Common myeloid progenitor, CD34-positive (primary cell): ENCODE results near the gene PRKCE.

Experiments used
- CTCF ChIA-PET: fragments of 350-600 bp; sonication (Branson Sonifier 250); formaldehyde crosslinking; loops from one replicate; lab custom pipeline; 2021; ENCODE audit warnings: antibody characterized with exemption; lab: Charles Lee
- POLR2A ChIA-PET: fragments of 350-600 bp; sonication (Branson Sonifier 250); formaldehyde crosslinking; loops from one replicate; lab custom pipeline; 2021; ENCODE audit warnings: antibody characterized with exemption; lab: Charles Lee
- DNase-seq, 3 donors: peaks; one replicate each; pipeline versions ENCODE4 v3.0.0 to v3.0.0-alpha.2; 2013
- H3K27ac ChIP-seq, 2 experiments: 1 replicate in 1 of 2; 2 replicates in 1 of 2; pipeline ENCODE4 v1.7.0; 2013; ENCODE audit warnings: inconsistent platforms in 2 of 2, low read length in 2 of 2, mild to moderate bottlenecking in 2 of 2, low read depth in 1 of 2, moderate library complexity in 1 of 2; ENCODE audit not compliant: severe bottlenecking in 2 of 2, insufficient read depth in 1 of 2, poor library complexity in 1 of 2
- H3K27me3 ChIP-seq, 5 experiments: replicated peaks in 2 of 5; 1 replicate in 3 of 5; 2 replicates in 2 of 5; pipeline versions ENCODE4 v1.6.1 to v1.7.0; 2013; ENCODE audit warnings: low read length in 4 of 5, mild to moderate bottlenecking in 2 of 5, moderate library complexity in 2 of 5, inconsistent platforms in 1 of 5; ENCODE audit not compliant: insufficient read depth in 5 of 5, control insufficient read depth in 4 of 5
- H3K36me3 ChIP-seq, 4 experiments: 1 replicate in 2 of 4; 2 replicates in 2 of 4; pipeline versions ENCODE4 v1.6.1 to v1.7.0; 2013; ENCODE audit warnings: low read length in 3 of 4, control low read depth in 1 of 4, mild to moderate bottlenecking in 1 of 4; ENCODE audit not compliant: control insufficient read depth in 4 of 4, insufficient read depth in 4 of 4
- H3K4me1 ChIP-seq, 4 experiments: 1 replicate in 3 of 4; 2 replicates in 1 of 4; pipeline versions ENCODE4 v1.6.1 to v1.7.1; 2013; ENCODE audit warnings: low read length in 3 of 4, mild to moderate bottlenecking in 3 of 4, control low read depth in 1 of 4, inconsistent platforms in 1 of 4, moderate library complexity in 1 of 4; ENCODE audit not compliant: control insufficient read depth in 4 of 4, insufficient read depth in 4 of 4; ENCODE audit errors: control extremely low read depth in 1 of 4
- H3K4me3 ChIP-seq, 7 experiments: 1 replicate in 4 of 7; 2 replicates in 3 of 7; pipeline versions ENCODE4 v1.5.1 to v1.7.0; 2013; ENCODE audit warnings: mild to moderate bottlenecking in 7 of 7, low read length in 6 of 7, moderate library complexity in 6 of 7, inconsistent platforms in 2 of 7, low read depth in 2 of 7, control low read depth in 1 of 7; ENCODE audit not compliant: insufficient read depth in 4 of 7, control insufficient read depth in 1 of 7; ENCODE audit errors: extremely low read depth in 1 of 7
- H3K9me3 ChIP-seq, 5 experiments: 1 replicate in 4 of 5; 2 replicates in 1 of 5; pipeline versions ENCODE4 v1.6.1 to v1.7.1; 2013; ENCODE audit warnings: low read length in 4 of 5, mild to moderate bottlenecking in 2 of 5, inconsistent platforms in 1 of 5, low read depth in 1 of 5, moderate library complexity in 1 of 5; ENCODE audit not compliant: control insufficient read depth in 4 of 5, insufficient read depth in 2 of 5; ENCODE audit errors: control extremely low read depth in 1 of 5
- WGBS: methylation state at CpG from one replicate; pipeline ENCODE4 v1.1.5; 2013; ENCODE audit not compliant: insufficient coverage; 5-methylcytosine and 5-hydroxymethylcytosine counted together

PRKCE gene

DNA sequence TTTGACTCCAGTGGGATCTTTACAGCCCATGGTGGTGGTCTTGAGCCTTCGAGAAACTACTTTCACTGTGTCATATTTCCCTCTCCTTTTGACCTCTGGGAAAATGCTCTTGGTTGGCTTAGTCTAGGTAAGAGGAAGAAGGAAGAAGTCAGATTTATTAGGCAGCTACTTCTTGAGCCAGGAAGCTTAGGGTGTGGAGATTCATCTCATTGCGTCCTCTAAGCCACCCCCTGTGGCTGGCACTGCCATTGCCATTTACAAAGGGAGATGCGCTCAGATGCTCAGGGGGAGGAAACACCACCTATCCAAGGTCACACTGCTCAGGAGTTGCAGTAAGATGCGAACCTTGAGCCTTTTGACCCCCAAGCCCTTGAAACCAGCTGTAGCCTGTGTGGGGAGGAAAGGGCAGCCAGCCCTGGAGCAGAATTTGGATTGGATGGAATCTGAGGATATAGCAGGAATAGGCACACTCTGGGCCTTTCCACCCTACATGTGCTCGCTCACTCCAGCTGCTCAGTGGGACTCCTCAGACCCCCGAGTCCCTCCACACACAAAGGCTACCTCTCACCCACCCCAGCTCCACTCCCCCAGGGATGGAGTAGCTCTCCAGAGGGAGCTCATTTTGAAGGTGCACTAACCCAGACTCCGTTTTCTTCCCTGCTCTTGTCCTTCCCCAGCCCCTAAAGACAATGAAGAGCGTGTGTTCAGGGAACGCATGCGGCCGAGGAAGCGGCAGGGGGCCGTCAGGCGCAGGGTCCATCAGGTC lies 324.5 kb downstream of the PRKCE start:
- no peak overlapping the region for H3K4me3 ChIP-seq
- WGBS: over 99% methylated on average over 13 of the region's 14 CpGs
- ChIA-PET POLR2A (no interaction called here), CTCF (interaction anchor here (1.7 kb wide), 1 partner anchor 14 kb away, joined by 6 read pairs; no protein-coding TSS in a partner anchor)
- H3K27ac ChIP-seq: no peak overlapping the region
- peaks cover 0 to 12% (median 2%) of the 10 kb centered on the region in 4 experiments for H3K36me3 ChIP-seq
- H3K9me3 ChIP-seq: no peaks in the 10 kb centered on the region
- DNase-seq: no peak
- peaks cover 0 to 17% (median 7%) of the 10 kb centered on the region in 4 experiments for H3K4me1 ChIP-seq
- no peaks in the 10 kb centered on the region for H3K27me3 ChIP-seq

DNA sequence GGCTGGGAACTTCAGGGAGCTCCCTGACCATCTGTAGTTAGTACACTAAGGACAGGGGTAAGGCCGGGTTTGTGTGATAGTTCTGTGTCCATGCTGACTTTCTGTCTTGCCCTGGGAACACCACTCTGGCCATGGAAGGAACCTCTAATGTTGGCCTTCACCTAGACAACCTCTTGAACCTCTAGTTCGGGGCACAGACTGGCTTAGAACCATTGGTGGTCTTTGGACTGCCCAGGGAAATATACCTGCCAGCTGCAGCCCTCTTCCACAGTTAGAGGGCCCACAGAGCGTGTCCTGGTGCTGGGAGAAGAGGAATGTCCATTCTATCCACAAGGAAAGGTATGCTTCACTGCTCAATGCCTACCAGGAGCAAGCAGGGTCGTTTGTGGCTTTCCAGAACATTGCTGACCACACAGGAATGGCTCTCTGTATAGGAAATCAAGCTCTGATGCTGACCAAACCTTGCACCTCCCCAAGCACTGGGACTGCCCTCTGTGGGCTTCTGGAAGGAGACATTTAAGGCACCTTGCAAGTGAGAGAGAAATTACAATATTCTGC lies 326.9 kb downstream of the PRKCE start:
- no peak overlapping the region for H3K4me3 ChIP-seq
- POLR2A ChIA-PET: no interaction called here
- no peaks in the 10 kb centered on the region for H3K9me3 ChIP-seq
- DNase-seq: no peak
- no peaks in the 10 kb centered on the region for H3K27me3 ChIP-seq
- CTCF ChIA-PET: interaction anchor here (1.7 kb wide), 1 partner anchor 10 kb away, joined by 4 read pairs; no protein-coding TSS in a partner anchor
- WGBS: 97% methylated on average over 4 of the region's 4 CpGs
- H3K36me3 ChIP-seq: peaks cover 0 to 25% (median 4%) of the 10 kb centered on the region in 4 experiments
- H3K27ac ChIP-seq: no peak overlapping the region
- peaks cover 0 to 14% (median 6%) of the 10 kb centered on the region in 4 experiments for H3K4me1 ChIP-seq

DNA sequence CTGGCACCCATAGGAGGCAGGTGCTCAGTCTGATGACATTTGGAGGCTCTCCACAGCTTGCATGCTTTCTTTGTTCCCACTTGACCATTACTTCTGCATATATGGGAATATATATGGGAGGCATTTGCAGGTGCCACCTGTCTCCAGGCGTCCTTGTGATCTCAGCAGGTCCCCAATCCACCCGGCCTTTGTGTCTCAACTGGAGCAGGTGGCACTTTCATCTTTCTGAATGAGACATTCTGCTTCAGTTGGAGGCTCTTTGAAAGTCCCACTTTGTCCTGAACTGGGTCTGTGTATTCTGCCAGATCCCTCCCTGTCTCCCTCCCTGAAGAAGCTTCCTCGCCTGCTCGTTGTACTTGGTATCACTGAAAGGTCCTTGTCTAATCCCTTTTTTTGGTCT lies 327.6 kb downstream of the PRKCE start:
- no peak overlapping the region for H3K4me3 ChIP-seq
- WGBS: 97% methylated on average over 2 of the region's 4 CpGs
- POLR2A ChIA-PET: no interaction called here
- no peaks in the 10 kb centered on the region for H3K27me3 ChIP-seq
- H3K27ac ChIP-seq: no peak overlapping the region
- H3K36me3 ChIP-seq: peaks cover 0 to 26% (median 4%) of the 10 kb centered on the region in 4 experiments
- CTCF ChIA-PET: interaction anchor here (1.5 to 1.7 kb wide), 2 partner anchors 9 to 11 kb away, joined by 3 to 4 read pairs; no protein-coding TSS in a partner anchor
- peaks cover 0 to 14% (median 6%) of the 10 kb centered on the region in 4 experiments for H3K4me1 ChIP-seq
- no peak for DNase-seq
- no peaks in the 10 kb centered on the region for H3K9me3 ChIP-seq

DNA sequence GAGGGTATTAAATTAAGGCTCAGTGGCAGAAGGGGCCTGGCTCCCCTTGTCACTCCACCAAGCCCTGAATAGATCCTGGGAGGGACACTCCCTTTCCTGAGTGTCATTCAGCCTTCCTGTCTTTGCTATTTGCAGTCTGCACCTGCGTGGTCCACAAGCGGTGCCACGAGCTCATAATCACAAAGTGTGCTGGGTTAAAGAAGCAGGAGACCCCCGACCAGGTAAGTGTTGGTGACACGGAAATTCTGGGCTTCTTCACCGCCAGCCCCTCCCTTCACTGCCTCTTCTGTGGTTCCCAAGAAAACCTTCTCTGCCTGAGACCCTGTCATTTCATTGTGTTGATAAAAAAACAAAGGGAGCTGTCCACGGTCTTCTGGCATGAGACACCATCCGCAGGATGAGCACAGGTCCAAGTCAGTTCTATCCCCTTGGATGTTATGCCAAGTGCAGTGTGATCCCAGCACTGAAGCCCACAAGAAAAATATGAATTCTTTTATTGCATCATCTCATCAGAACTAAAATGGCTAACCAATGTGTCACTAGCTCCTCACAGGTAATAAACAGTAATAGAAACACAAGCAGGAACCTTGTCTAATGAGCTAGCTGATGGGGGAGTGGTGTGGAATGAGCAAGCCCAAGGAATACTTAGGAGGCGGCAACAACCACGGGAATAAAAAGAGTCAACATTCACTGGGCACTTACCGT lies 328.8 kb downstream of the PRKCE start:
- CTCF ChIA-PET: interaction anchor here (1.2 to 1.5 kb wide), 3 partner anchors 9 to 13 kb away, joined by 3 read pairs; no protein-coding TSS in a partner anchor
- Histone ChIP-seq H3K27me3 (no peaks in the 10 kb centered on the region), H3K4me3 (no peak overlapping the region), H3K27ac (no peak overlapping the region), H3K36me3 (peaks cover 0 to 26% (median 3%) of the 10 kb centered on the region in 4 experiments), H3K9me3 (no peaks in the 10 kb centered on the region), H3K4me1 (peaks cover 0 to 21% (median 12%) of the 10 kb centered on the region in 4 experiments)
- no peak for DNase-seq
- WGBS: 79% methylated on average over 8 of the region's 11 CpGs
- POLR2A ChIA-PET: no interaction called here

DNA sequence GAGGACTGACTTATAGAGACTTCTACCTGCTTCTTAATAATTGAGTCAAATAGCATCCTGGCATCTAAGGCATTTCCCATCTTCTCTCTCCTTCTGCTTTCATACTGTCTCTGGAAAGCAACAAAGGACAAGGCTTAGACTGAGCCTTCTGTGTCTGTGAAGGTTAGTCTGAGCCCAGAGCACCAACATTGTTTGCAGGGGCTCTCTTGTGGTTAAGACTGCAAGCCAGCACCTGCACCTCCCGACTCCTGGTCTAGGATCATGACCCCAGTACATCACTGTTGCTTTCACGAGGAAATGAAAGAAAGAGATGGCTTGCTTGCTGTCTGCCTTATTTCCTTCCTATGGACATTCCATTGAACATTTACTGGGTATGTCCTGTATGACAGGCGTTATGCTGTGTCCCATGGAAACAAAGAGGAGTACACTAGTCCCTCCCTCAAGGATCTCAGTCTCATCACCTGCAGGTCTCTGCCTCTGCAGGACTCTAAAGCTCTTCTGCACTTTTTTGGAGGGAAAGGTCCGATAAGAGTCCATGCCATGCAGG lies 330.0 kb downstream of the PRKCE start:
- Histone ChIP-seq H3K27ac (no peak overlapping the region), H3K4me1 (peaks cover 0 to 27% (median 16%) of the 10 kb centered on the region in 4 experiments), H3K4me3 (no peak overlapping the region), H3K9me3 (no peaks in the 10 kb centered on the region), H3K27me3 (no peaks in the 10 kb centered on the region), H3K36me3 (peaks cover 0 to 26% (median 3%) of the 10 kb centered on the region in 4 experiments)
- 96% methylated on average over 4 of the region's 4 CpGs for WGBS
- ChIA-PET CTCF (no interaction called here), POLR2A (no interaction called here)
- no peak for DNase-seq

DNA sequence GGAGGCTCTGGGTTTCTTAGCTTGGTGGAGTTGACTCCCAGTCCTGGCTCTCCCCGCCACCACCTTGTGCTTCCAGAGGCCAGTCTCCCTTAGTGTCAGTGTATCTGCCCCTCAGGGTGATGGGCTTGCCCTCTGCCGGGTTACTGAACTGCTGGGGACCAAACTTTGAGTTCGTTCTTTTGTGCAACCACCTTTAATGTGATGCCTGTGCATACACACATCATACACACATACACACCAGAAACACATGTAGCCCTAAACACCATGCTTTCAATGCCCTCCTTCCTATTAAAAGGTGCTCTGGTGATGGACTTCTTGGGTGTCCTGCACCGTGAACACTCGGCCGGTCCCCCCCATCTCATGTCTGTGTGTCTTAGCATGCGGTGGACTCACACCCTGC lies 330.6 kb downstream of the PRKCE start:
- Histone ChIP-seq H3K4me1 (peaks cover 0 to 30% (median 20%) of the 10 kb centered on the region in 4 experiments), H3K9me3 (no peaks in the 10 kb centered on the region), H3K27ac (no peak overlapping the region), H3K36me3 (peaks cover 0 to 26% (median 3%) of the 10 kb centered on the region in 4 experiments), H3K27me3 (no peaks in the 10 kb centered on the region), H3K4me3 (no peak overlapping the region)
- CTCF ChIA-PET: no interaction called here
- POLR2A ChIA-PET: no interaction called here
- no peak for DNase-seq
- 98% methylated on average over 7 of the region's 7 CpGs for whole genome bisulfite sequencing
